ENCODE data around the gene PPEF2.

The PPEF2 gene

GRCh38 chr4:75831856-75832405 is 70.3 kb downstream of the PPEF2 start:
- DNase-seq (ENCODE audit: low read depth) = no peak

- DNase-seq (ENCODE audit: low read depth) = no peak
These were observed 71.3 kb downstream of the PPEF2 start for GRCh38 chr4:75830906-75831305.

- no peak for DNase-seq (ENCODE audit: low read depth)
These were observed 78.4 kb downstream of the PPEF2 start for GRCh38 chr4:75823812-75824211.

- DNase-seq (ENCODE audit: low read depth) = no peak
These were observed 79.8 kb downstream of the PPEF2 start for GRCh38 chr4:75822416-75822815.

- DNase-seq (ENCODE audit: low read depth) = no peak
These were observed 80.3 kb downstream of the PPEF2 start for GRCh38 chr4:75821966-75822365.

- no peak for DNase-seq (ENCODE audit: low read depth)
These were observed 81.0 kb downstream of the PPEF2 start for GRCh38 chr4:75821216-75821615.

- no peak for DNase-seq (ENCODE audit: low read depth)
These were observed 81.6 kb downstream of the PPEF2 start for GRCh38 chr4:75820676-75821075.

GRCh38 chr4:75820197-75820596 is 82.1 kb downstream of the PPEF2 start:
- no peak for DNase-seq (ENCODE audit: low read depth)

GRCh38 chr4:75819121-75819520 is 83.1 kb downstream of the PPEF2 start:
- DNase-seq (ENCODE audit: low read depth) = no peak

GRCh38 chr4:75817901-75818300 is 84.4 kb downstream of the PPEF2 start:
- DNase-seq (ENCODE audit: low read depth) = no peak
